Measurements from ENCODE around the gene CDKL2. TPM values are rescaled to one million over a fixed set of nuclear protein-coding genes. Genes with fewer than 3 reads are reported as not detected.

Gene CDKL2
- total RNA-seq, 1 donor from 2014 or later = 2.9 TPM

GRCh38 chr4:75623026-75623425 is 7.3 kb downstream of the CDKL2 start:
- H3K4me3 ChIP-seq = no peak overlapping the region
- H2AFZ ChIP-seq (replicated peaks) = no peak overlapping the region
- Mint-ChIP-seq H3K4me3 (no peak overlapping the region), H3K9me3 (no peaks in the 10 kb centered on the region), H3K27ac (no peak overlapping the region), H3K36me3 (no peaks in the 10 kb centered on the region), H3K27me3 (ENCODE audit: insufficient read depth, low read depth) (no peaks in the 10 kb centered on the region), H3K4me1 (no peaks in the 10 kb centered on the region)
- H3K9ac ChIP-seq = no peak overlapping the region
- no peak for TF ChIP-seq EZH2 (IDR thresholded peaks at IDR 0.05)
- no peak for TF ChIP-seq EZH2phosphoT487 (IDR thresholded peaks at IDR 0.05)
- no peak for TF ChIP-seq CTCF (IDR thresholded peaks at IDR 0.05)
- no peaks in the 10 kb centered on the region for H3F3A ChIP-seq (ENCODE audit: low read depth)
- no peaks in the 10 kb centered on the region for H3K27me3 ChIP-seq
- DNase-seq (ENCODE audit: low spot score) = no peak
- no peak overlapping the region for H3K4me2 ChIP-seq
- H3K79me2 ChIP-seq (ENCODE audit: low read depth) = no peaks in the 10 kb centered on the region
- no peaks in the 10 kb centered on the region for H3K36me3 ChIP-seq
- no peak overlapping the region for H3K27ac ChIP-seq
- no peaks in the 10 kb centered on the region for H3K9me3 ChIP-seq (ENCODE audit: low read depth)
- H4K20me1 ChIP-seq (ENCODE audit: low read depth) = no peaks in the 10 kb centered on the region
- no peaks in the 10 kb centered on the region for H3K4me1 ChIP-seq

- H3K79me2 ChIP-seq (ENCODE audit: low read depth) = no peaks in the 10 kb centered on the region
- H3K36me3 ChIP-seq = no peaks in the 10 kb centered on the region
- H3F3A ChIP-seq (ENCODE audit: low read depth) = no peaks in the 10 kb centered on the region
- TF ChIP-seq CTCF (IDR thresholded peaks at IDR 0.05) (no peak), EZH2phosphoT487 (IDR thresholded peaks at IDR 0.05) (no peak), EZH2 (IDR thresholded peaks at IDR 0.05) (no peak)
- no peak overlapping the region for H3K9ac ChIP-seq
- H3K27ac Mint-ChIP-seq = no peak overlapping the region
- no peaks in the 10 kb centered on the region for H3K4me1 Mint-ChIP-seq
- no peak overlapping the region for H3K4me3 ChIP-seq
- no peaks in the 10 kb centered on the region for H3K27me3 Mint-ChIP-seq (ENCODE audit: insufficient read depth, low read depth)
- H3K36me3 Mint-ChIP-seq = no peaks in the 10 kb centered on the region
- DNase-seq (ENCODE audit: low spot score) = no peak
- no peaks in the 10 kb centered on the region for H4K20me1 ChIP-seq (ENCODE audit: low read depth)
- no peak overlapping the region for H3K4me2 ChIP-seq
- peaks cover 2% of the 10 kb centered on the region for H3K9me3 Mint-ChIP-seq
- no peak overlapping the region for H3K27ac ChIP-seq
- H3K4me1 ChIP-seq = no peaks in the 10 kb centered on the region
- H3K27me3 ChIP-seq = no peaks in the 10 kb centered on the region
- no peak overlapping the region for H2AFZ ChIP-seq (replicated peaks)
- no peaks in the 10 kb centered on the region for H3K9me3 ChIP-seq (ENCODE audit: low read depth)
- no peak overlapping the region for H3K4me3 Mint-ChIP-seq
Measured at GRCh38 chr4:75621715-75622114, 8.6 kb downstream of the CDKL2 start.

- Histone ChIP-seq H4K20me1 (ENCODE audit: low read depth) (no peaks in the 10 kb centered on the region), H3K4me1 (no peaks in the 10 kb centered on the region), H3F3A (ENCODE audit: low read depth) (no peaks in the 10 kb centered on the region), H3K4me2 (no peak overlapping the region), H3K27me3 (no peaks in the 10 kb centered on the region), H3K27ac (no peak overlapping the region), H3K9ac (no peak overlapping the region), H3K79me2 (ENCODE audit: low read depth) (no peaks in the 10 kb centered on the region), H3K4me3 (no peak overlapping the region), H2AFZ (replicated peaks) (no peak overlapping the region), H3K9me3 (ENCODE audit: low read depth) (no peaks in the 10 kb centered on the region), H3K36me3 (no peaks in the 10 kb centered on the region)
- Mint-ChIP-seq H3K4me3 (no peak overlapping the region), H3K27me3 (ENCODE audit: insufficient read depth, low read depth) (no peaks in the 10 kb centered on the region), H3K9me3 (peaks cover 3% of the 10 kb centered on the region), H3K27ac (no peak overlapping the region), H3K4me1 (no peaks in the 10 kb centered on the region), H3K36me3 (no peaks in the 10 kb centered on the region)
- no peak for DNase-seq (ENCODE audit: low spot score)
- no peak for TF ChIP-seq CTCF (IDR thresholded peaks at IDR 0.05)
- TF ChIP-seq EZH2 (IDR thresholded peaks at IDR 0.05) = no peak
Measured at GRCh38 chr4:75612306-75612705, 18.0 kb downstream of the CDKL2 start.

DNA sequence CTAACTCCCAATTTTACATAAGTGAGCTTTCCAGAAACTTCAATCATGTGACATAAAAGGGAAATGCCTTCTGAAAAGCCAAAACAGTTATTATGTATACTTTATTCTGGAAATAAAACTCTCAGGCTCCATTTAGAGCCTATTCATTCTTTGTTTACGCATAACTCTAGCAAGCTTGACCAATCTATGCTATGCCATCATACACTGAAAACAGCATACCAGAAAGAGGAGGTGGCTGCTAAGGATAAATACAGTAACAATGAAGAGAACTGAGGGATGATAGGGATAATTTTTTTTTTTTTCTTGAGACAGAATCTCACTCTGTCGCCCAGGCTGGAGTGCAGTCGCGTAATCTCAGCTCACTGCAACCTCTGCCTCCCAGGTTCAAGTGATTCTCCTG is 24.4 kb downstream of the CDKL2 start:
- no peak overlapping the region for H3K27ac ChIP-seq
- no peaks in the 10 kb centered on the region for H3F3A ChIP-seq (ENCODE audit: low read depth)
- no peak overlapping the region for H3K9ac ChIP-seq
- no peak overlapping the region for H2AFZ ChIP-seq (replicated peaks)
- H3K27me3 ChIP-seq = no peaks in the 10 kb centered on the region
- Mint-ChIP-seq H3K27me3 (ENCODE audit: insufficient read depth, low read depth) (no peaks in the 10 kb centered on the region), H3K27ac (no peak overlapping the region), H3K4me3 (no peak overlapping the region), H3K36me3 (no peaks in the 10 kb centered on the region), H3K4me1 (no peaks in the 10 kb centered on the region), H3K9me3 (no peaks in the 10 kb centered on the region)
- H3K9me3 ChIP-seq (ENCODE audit: low read depth) = no peaks in the 10 kb centered on the region
- no peaks in the 10 kb centered on the region for H3K36me3 ChIP-seq
- H4K20me1 ChIP-seq (ENCODE audit: low read depth) = no peaks in the 10 kb centered on the region
- H3K4me2 ChIP-seq = no peak overlapping the region
- no peak for DNase-seq (ENCODE audit: low spot score)
- H3K4me3 ChIP-seq = no peak overlapping the region
- H3K4me1 ChIP-seq = no peaks in the 10 kb centered on the region
- H3K79me2 ChIP-seq (ENCODE audit: low read depth) = no peaks in the 10 kb centered on the region
- TF ChIP-seq EZH2 (IDR thresholded peaks at IDR 0.05) (no peak), CTCF (IDR thresholded peaks at IDR 0.05) (no peak), EZH2phosphoT487 (IDR thresholded peaks at IDR 0.05) (no peak)
